Activated CD8-positive, alpha-beta memory T cell treated with anti-CD3 and anti-CD28 coated beads for 24 hours (primary cell): Measurements from ENCODE around the gene SEC14L2.
A peak's percentile ranks its signal among the peaks of the same experiment; 100 is the strongest.
"Not testable (repeated sequence)": the region's sequence is repeated elsewhere in the genome, so short reads cannot be mapped to it uniquely, and the experiment has no call there.

Source experiments
- DNase-seq: peaks from one replicate; pipeline ENCODE4 v3.0.0-alpha.2; 2020

SEC14L2 gene

GRCh38 chr22:30430933-30431332 is 34.1 kb downstream of the SEC14L2 start:
- no peak for DNase-seq

- DNase-seq: no peak
Observed at GRCh38 chr22:30432096-30432495, 35.3 kb downstream of the SEC14L2 start.

GRCh38 chr22:30432520-30432919 is 35.7 kb downstream of the SEC14L2 start:
- no peak for DNase-seq

GRCh38 chr22:30433227-30433626 is 36.4 kb downstream of the SEC14L2 start:
- no peak for DNase-seq

- DNase-seq: no peak
Observed at GRCh38 chr22:30433773-30434172, 37.0 kb downstream of the SEC14L2 start.

- DNase-seq: no peak
Observed at GRCh38 chr22:30434843-30435242, 38.0 kb downstream of the SEC14L2 start.

- DNase-seq: peak; percentile 87
Observed at GRCh38 chr22:30435674-30436126, 38.9 kb downstream of the SEC14L2 start.

GRCh38 chr22:30436196-30436595 is 39.4 kb downstream of the SEC14L2 start:
- no peak for DNase-seq

- DNase-seq: no peak
Observed at GRCh38 chr22:30438559-30438958, 41.7 kb downstream of the SEC14L2 start.

GRCh38 chr22:30439226-30439625 is 42.4 kb downstream of the SEC14L2 start:
- DNase-seq: no peak

- DNase-seq: no peak
Observed at GRCh38 chr22:30439836-30440235, 43.0 kb downstream of the SEC14L2 start.

GRCh38 chr22:30441088-30441487 is 44.3 kb downstream of the SEC14L2 start:
- DNase-seq: no peak

GRCh38 chr22:30444632-30445437 is 48.0 kb downstream of the SEC14L2 start:
- peak; percentile 75 for DNase-seq

- no peak for DNase-seq
Observed at GRCh38 chr22:30445438-30446145, 48.8 kb downstream of the SEC14L2 start.

GRCh38 chr22:30447656-30448055 is 50.8 kb downstream of the SEC14L2 start:
- DNase-seq: no peak

GRCh38 chr22:30451488-30451887 is 54.7 kb downstream of the SEC14L2 start:
- not testable (repeated sequence) for DNase-seq

GRCh38 chr22:30452861-30453260 is 56.0 kb downstream of the SEC14L2 start:
- DNase-seq: no peak

- no peak for DNase-seq
Observed at GRCh38 chr22:30453731-30454510, 57.1 kb downstream of the SEC14L2 start.

- no peak for DNase-seq
Observed at GRCh38 chr22:30455075-30455840, 58.4 kb downstream of the SEC14L2 start.

- DNase-seq: no peak
Observed at GRCh38 chr22:30457981-30458380, 61.2 kb downstream of the SEC14L2 start.

- DNase-seq: no peak
Observed at GRCh38 chr22:30459181-30460052, 62.6 kb downstream of the SEC14L2 start.

- DNase-seq: no peak
Observed at GRCh38 chr22:30460147-30460546, 63.3 kb downstream of the SEC14L2 start.
